Activated CD8-positive, alpha-beta T cell treated with anti-CD3 and anti-CD28 coated beads, Interleukin-2, amount 10 ng/mL, durations not matched to agents 7 days and 5 days (primary cell): ENCODE measurements around the gene CRIP3. TPM values are rescaled to one million over a fixed set of nuclear protein-coding genes. Genes with fewer than 3 reads are reported as not detected.

Experiments used
- ATAC-seq: fragments of 150-1000 bp; cut with Tn5 transposase; one replicate; pipeline ENCODE4 v1.10.0; 2021; ENCODE audit warnings: moderate library complexity
- CTCF ChIA-PET: fragments of 350-600 bp; sonication (Branson Sonifier 250); formaldehyde crosslinking; loops from one replicate; lab custom pipeline; 2021; ENCODE audit warnings: antibody characterized with exemption; lab: Charles Lee
- POLR2A ChIA-PET: fragments of 350-600 bp; sonication (Branson Sonifier 250); formaldehyde crosslinking; loops from one replicate; lab custom pipeline; 2021; ENCODE audit warnings: antibody characterized with exemption; lab: Charles Lee
- DNase-seq: peaks from one replicate; pipeline ENCODE4 v3.0.0-alpha.2; 2020
- H3K27ac Mint-ChIP-seq: one replicate; pipeline ENCODE4 v1.8.0; 2021; ENCODE audit warnings: mild to moderate bottlenecking, mixed read lengths
- H3K27me3 Mint-ChIP-seq: one replicate; pipeline ENCODE4 v1.8.0; 2021; ENCODE audit warnings: low read depth, mixed read lengths
- H3K36me3 Mint-ChIP-seq: one replicate; pipeline ENCODE4 v1.8.0; 2021; ENCODE audit warnings: low read depth, mixed read lengths
- H3K4me1 Mint-ChIP-seq: one replicate; pipeline ENCODE4 v1.8.0; 2021; ENCODE audit warnings: low read depth, mixed read lengths
- H3K4me3 Mint-ChIP-seq: one replicate; pipeline ENCODE4 v1.8.0; 2021; ENCODE audit warnings: mild to moderate bottlenecking, mixed read lengths
- H3K9me3 Mint-ChIP-seq: one replicate; pipeline ENCODE4 v1.8.0; 2022; ENCODE audit warnings: mixed read lengths; ENCODE audit not compliant: insufficient read depth
- total RNA-seq, 2 experiments: library from RNA; stranded (reverse); gene quantifications; one replicate each; pipeline ENCODE4 v1.2.3, GENCODE V29; 2021

CRIP3 gene
- total RNA-seq, 2 experiments from 2014 or later, result not detected

DNA sequence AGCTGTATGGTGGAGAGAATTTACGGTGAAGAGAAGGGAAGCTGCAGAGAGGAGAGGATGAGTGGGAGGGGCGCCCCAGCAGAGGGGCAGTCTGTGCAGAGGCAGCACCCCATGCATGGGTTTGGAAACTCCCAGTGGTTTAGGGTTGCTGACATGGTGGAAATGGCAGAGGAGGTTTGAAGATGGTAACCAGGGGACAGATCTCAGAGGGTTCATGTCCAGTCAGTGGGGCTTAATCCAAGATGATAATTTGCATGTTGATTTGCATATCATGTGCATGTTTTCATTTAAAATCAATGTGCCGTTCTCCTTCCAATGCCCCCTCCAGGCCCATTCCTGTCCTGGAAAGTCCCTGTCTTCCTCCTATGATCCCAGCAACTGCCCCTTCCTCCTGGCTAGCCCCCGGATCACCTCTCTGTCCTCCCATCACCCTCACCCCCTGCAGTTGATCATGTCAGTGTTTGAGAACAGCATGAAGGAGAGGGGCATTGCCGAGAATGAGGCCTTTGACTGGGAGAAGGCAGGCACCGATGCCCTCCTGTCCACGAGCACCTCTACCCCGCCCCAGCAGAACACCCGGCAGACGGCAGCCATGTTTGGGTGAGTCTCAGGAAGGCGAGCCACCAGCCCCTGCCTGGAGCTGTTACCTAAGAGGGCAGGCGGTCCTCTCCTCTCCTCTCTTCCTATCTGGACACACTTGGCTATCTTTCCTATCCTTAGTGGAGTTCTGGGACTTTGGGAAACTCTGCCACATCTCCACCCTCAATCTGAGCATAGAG lies 51.1 kb downstream of the CRIP3 start:
- Mint-ChIP-seq H3K36me3 (no peaks in the 10 kb centered on the region), H3K4me3 (no peak overlapping the region), H3K27ac (no peak overlapping the region), H3K9me3 (no peaks in the 10 kb centered on the region), H3K27me3 (peaks cover 7% of the 10 kb centered on the region), H3K4me1 (no peaks in the 10 kb centered on the region)
- POLR2A ChIA-PET, result interaction anchor here (0.5 kb wide), 1 partner anchor 169 kb away, joined by 3 read pairs; no protein-coding TSS in a partner anchor
- DNase-seq, result no peak
- CTCF ChIA-PET, result no interaction called here
- no peak for ATAC-seq

- Mint-ChIP-seq H3K4me3 (no peak overlapping the region), H3K27me3 (peaks cover 12% of the 10 kb centered on the region), H3K9me3 (no peaks in the 10 kb centered on the region), H3K36me3 (no peaks in the 10 kb centered on the region), H3K27ac (no peak overlapping the region), H3K4me1 (peaks cover under 1% of the 10 kb centered on the region)
- DNase-seq (no peak), ATAC-seq (no peak)
- POLR2A ChIA-PET, result interaction anchor here (0.5 kb wide), 1 partner anchor 170 kb away, joined by 3 read pairs; no protein-coding TSS in a partner anchor
- CTCF ChIA-PET, result no interaction called here
Measured at GRCh38 chr6:43256670-43257366, 51.8 kb downstream of the CRIP3 start.

Other genes with a start within 250 kb of the CRIP3 start
- gene MRPL2, start 249.4 kb downstream of the CRIP3 start, total RNA-seq, result 10 to 100 TPM; 57.5 to 58.7 TPM
- gene KLC4, start 249.2 kb downstream of the CRIP3 start, total RNA-seq, result 10 to 100 TPM; 11.1 to 12.4 TPM
- 1 to 10 TPM; 1.2 to 1.8 TPM for gene PTK7, start 232.5 kb downstream of the CRIP3 start, total RNA-seq
- 10 to 100 TPM; 41.4 to 43.8 TPM for gene SRF, start 137.6 kb downstream of the CRIP3 start, total RNA-seq
- gene CUL9, start 126.6 kb downstream of the CRIP3 start, total RNA-seq, result 10 to 100 TPM; 50.0 to 51.2 TPM
- 10 to 100 TPM; 42.5 to 47.2 TPM for gene DNPH1, start 79.3 kb downstream of the CRIP3 start, total RNA-seq
- not detected for gene TTBK1, start 65.3 kb downstream of the CRIP3 start, total RNA-seq
- not detected for gene SLC22A7, start 10.6 kb downstream of the CRIP3 start, total RNA-seq
- 1 to 10 TPM; 6.7 to 7.0 TPM for gene ZNF318, start 60.8 kb upstream of the CRIP3 start, total RNA-seq
- 10 to 100 TPM; 38.8 to 39.8 TPM for gene ABCC10, start 118.7 kb upstream of the CRIP3 start, total RNA-seq
- not detected for gene DLK2, start 146.7 kb upstream of the CRIP3 start, total RNA-seq
- gene TJAP1, start 168.7 kb upstream of the CRIP3 start, total RNA-seq, result 10 to 100 TPM; 34.7 to 35.5 TPM
- under 1 TPM; 0.26 to 0.55 TPM for gene LRRC73, start 201.5 kb upstream of the CRIP3 start, total RNA-seq
- gene YIPF3, start 208.1 kb upstream of the CRIP3 start, total RNA-seq, result 10 to 100 TPM; 55.6 to 59.0 TPM
- 10 to 100 TPM; 34.7 to 35.4 TPM for gene POLR1C, start 208.3 kb upstream of the CRIP3 start, total RNA-seq